H9 (cell line): Measurements from ENCODE around the gene PAGE2. TPM values are rescaled to one million over a fixed set of nuclear protein-coding genes. Genes with fewer than 3 reads are reported as not detected.
"Not testable (repeated sequence)": the region's sequence is repeated elsewhere in the genome, so short reads cannot be mapped to it uniquely, and the experiment has no call there.

Experiments used
- DNase-seq: peaks from one replicate; pipeline ENCODE4 v3.0.0-alpha.2; 2017
- H2AFZ ChIP-seq: one replicate; pipeline ENCODE4 v1.6.1; 2013; ENCODE audit warnings: mild to moderate bottlenecking, low read length, control low read depth, moderate library complexity
- H2AK5ac ChIP-seq: 2 replicates; pipeline ENCODE4 v1.6.1; 2013; ENCODE audit warnings: low read length, control low read depth, mixed read lengths; ENCODE audit not compliant: insufficient read length
- H2BK120ac ChIP-seq: one replicate; pipeline ENCODE4 v1.6.1; 2013; ENCODE audit warnings: low read depth, mild to moderate bottlenecking, low read length, control low read depth, inconsistent platforms; ENCODE audit not compliant: poor library complexity, severe bottlenecking
- H2BK12ac ChIP-seq: 2 replicates; pipeline ENCODE4 v1.6.1; 2013; ENCODE audit warnings: low read length, control low read depth, mixed read lengths, low read depth; ENCODE audit not compliant: insufficient read length
- H2BK15ac ChIP-seq: 2 replicates; pipeline ENCODE4 v1.6.1; 2013; ENCODE audit warnings: low read depth, low read length, control low read depth
- H2BK20ac ChIP-seq: one replicate; pipeline ENCODE4 v1.6.1; 2013; ENCODE audit warnings: low read depth, mild to moderate bottlenecking, low read length, control low read depth, inconsistent platforms; ENCODE audit not compliant: poor library complexity, severe bottlenecking
- H2BK5ac ChIP-seq: 2 replicates; pipeline ENCODE4 v1.6.1; 2013; ENCODE audit warnings: low read length, control low read depth, mixed read lengths; ENCODE audit not compliant: insufficient read length
- H3K14ac ChIP-seq: 2 replicates; pipeline ENCODE4 v1.6.1; 2013; ENCODE audit warnings: low read length, control low read depth; ENCODE audit not compliant: insufficient read depth
- H3K18ac ChIP-seq: 2 replicates; pipeline ENCODE4 v1.6.1; 2013; ENCODE audit warnings: low read depth, mild to moderate bottlenecking, mixed read lengths, low read length, control low read depth; ENCODE audit not compliant: insufficient read length
- H3K23ac ChIP-seq: 2 replicates; pipeline ENCODE4 v1.6.1; 2013; ENCODE audit warnings: low read length, control low read depth, mixed read lengths, low read depth; ENCODE audit not compliant: insufficient read length
- H3K23me2 ChIP-seq: 2 replicates; pipeline ENCODE4 v1.6.1; 2013; ENCODE audit warnings: low read depth, mild to moderate bottlenecking, mixed read lengths, low read length, control low read depth; ENCODE audit not compliant: insufficient read length, poor library complexity, severe bottlenecking
- H3K27ac ChIP-seq: 2 replicates; pipeline ENCODE4 v1.5.1; 2013; ENCODE audit warnings: low read length, control low read depth, mixed read lengths, low read depth; ENCODE audit not compliant: insufficient read length
- H3K27me3 ChIP-seq: 2 replicates; pipeline ENCODE4 v1.6.1; 2013; ENCODE audit warnings: low read length, control low read depth, inconsistent platforms; ENCODE audit not compliant: insufficient read depth
- H3K4ac ChIP-seq: 2 replicates; pipeline ENCODE4 v1.6.1; 2013; ENCODE audit warnings: low read depth, mild to moderate bottlenecking, control low read depth, inconsistent platforms, low read length, moderate library complexity
- H3K4me1 ChIP-seq: 2 replicates; pipeline ENCODE4 v1.6.1; 2013; ENCODE audit warnings: low read length, control low read depth, inconsistent platforms; ENCODE audit not compliant: insufficient read depth
- H3K4me2 ChIP-seq: 2 replicates; pipeline ENCODE4 v1.6.1; 2013; ENCODE audit warnings: low read length, control low read depth, mixed read lengths; ENCODE audit not compliant: insufficient read length, insufficient read depth
- H3K56ac ChIP-seq: 2 replicates; pipeline ENCODE4 v1.6.1; 2013; ENCODE audit warnings: low read depth, mild to moderate bottlenecking, mixed read lengths, low read length, control low read depth; ENCODE audit not compliant: insufficient read length
- H3K79me1 ChIP-seq: 2 replicates; pipeline ENCODE4 v1.6.1; 2013; ENCODE audit warnings: low read depth, mild to moderate bottlenecking, moderate library complexity, low read length, control low read depth, inconsistent platforms; ENCODE audit not compliant: insufficient read depth, poor library complexity, severe bottlenecking
- H3K79me2 ChIP-seq: 2 replicates; pipeline ENCODE4 v1.6.1; 2013; ENCODE audit warnings: low read length, control low read depth, inconsistent platforms; ENCODE audit not compliant: insufficient read depth
- H3K9ac ChIP-seq: 2 replicates; pipeline ENCODE4 v1.6.1; 2013; ENCODE audit warnings: low read length, control low read depth, mixed read lengths; ENCODE audit not compliant: insufficient read length; ENCODE audit errors: extremely low read depth
- H3K9me3 ChIP-seq: one replicate; pipeline ENCODE4 v1.6.1; 2013; ENCODE audit warnings: low read depth, low read length, inconsistent platforms; ENCODE audit not compliant: control insufficient read depth
- H3T11ph ChIP-seq: one replicate; pipeline ENCODE4 v1.6.1; 2013; ENCODE audit warnings: mild to moderate bottlenecking, low read length, control low read depth, inconsistent platforms
- H4K20me1 ChIP-seq: one replicate; pipeline ENCODE4 v1.6.1; 2013; ENCODE audit not compliant: control insufficient read depth, insufficient read length, insufficient read depth
- H4K5ac ChIP-seq: 2 replicates; pipeline ENCODE4 v1.6.1; 2013; ENCODE audit warnings: low read depth, mild to moderate bottlenecking, mixed read lengths, low read length, control low read depth; ENCODE audit not compliant: insufficient read length
- H4K8ac ChIP-seq: replicated peaks from 2 replicates; pipeline ENCODE4 v1.6.1; 2013; ENCODE audit warnings: low read length, control low read depth, mixed read lengths, low read depth; ENCODE audit not compliant: insufficient read length
- H4K91ac ChIP-seq: 2 replicates; pipeline ENCODE4 v1.6.1; 2013; ENCODE audit warnings: low read depth, mild to moderate bottlenecking, moderate library complexity, mixed read lengths, low read length, control low read depth; ENCODE audit not compliant: insufficient read length
- H3K27ac Mint-ChIP-seq, 3 experiments: 2 replicates in 2 of 3; 3 replicates in 1 of 3; pipeline ENCODE4 v1.8.0; 2020 to 2021; ENCODE audit warnings: mixed read lengths in 3 of 3, mild to moderate bottlenecking in 1 of 3, moderate library complexity in 1 of 3
- H3K27me3 Mint-ChIP-seq: 2 replicates; pipeline ENCODE4 v1.8.0; 2021; ENCODE audit warnings: low read depth, mild to moderate bottlenecking, moderate library complexity, mixed read lengths
- H3K36me3 Mint-ChIP-seq, 3 experiments: 2 replicates in 2 of 3; 3 replicates in 1 of 3; pipeline ENCODE4 v1.8.0; 2020 to 2021; ENCODE audit warnings: low read depth in 3 of 3, mixed read lengths in 3 of 3; ENCODE audit not compliant: insufficient read depth in 1 of 3
- H3K4me1 Mint-ChIP-seq, 2 experiments: 2 replicates each; pipeline ENCODE4 v1.8.0; 2020; ENCODE audit warnings: mixed read lengths in 2 of 2
- H3K4me3 Mint-ChIP-seq, 2 experiments: 2 replicates in 1 of 2; 3 replicates in 1 of 2; pipeline ENCODE4 v1.8.0; 2020 to 2021; ENCODE audit warnings: mild to moderate bottlenecking in 2 of 2, mixed read lengths in 2 of 2, moderate library complexity in 1 of 2
- H3K9me3 Mint-ChIP-seq, 2 experiments: 2 replicates in 1 of 2; 3 replicates in 1 of 2; pipeline ENCODE4 v1.8.0; 2020; ENCODE audit warnings: mild to moderate bottlenecking in 2 of 2, mixed read lengths in 2 of 2, moderate library complexity in 1 of 2
- WGBS: extraction: QIAGEN DNeasy Blood & Tissue Kit; methylation state at CpG from one replicate; pipeline ENCODE4 v1.1.7; 2013; ENCODE audit warnings: missing lambda C conversion rate, low lambda C conversion rate, mixed read lengths; ENCODE audit not compliant: insufficient read length; ENCODE audit errors: extremely low coverage; 5-methylcytosine and 5-hydroxymethylcytosine counted together
- total RNA-seq: library from RNA; stranded (reverse); gene quantifications from 2 replicates; pipeline ENCODE4 v1.2.1, GENCODE V29; 2021
- TF ChIP-seq, protein P1 (sequence below): fragments of 200-600 bp; sonication (generic); conservative IDR thresholded peaks from 3 replicates; pipeline ENCODE4 v1.8.0; 2021; ENCODE audit warnings: antibody characterized with exemption, mild to moderate bottlenecking

PAGE2 gene
- total RNA-seq, 1 experiment from 2014 or later: not detected

DNA sequence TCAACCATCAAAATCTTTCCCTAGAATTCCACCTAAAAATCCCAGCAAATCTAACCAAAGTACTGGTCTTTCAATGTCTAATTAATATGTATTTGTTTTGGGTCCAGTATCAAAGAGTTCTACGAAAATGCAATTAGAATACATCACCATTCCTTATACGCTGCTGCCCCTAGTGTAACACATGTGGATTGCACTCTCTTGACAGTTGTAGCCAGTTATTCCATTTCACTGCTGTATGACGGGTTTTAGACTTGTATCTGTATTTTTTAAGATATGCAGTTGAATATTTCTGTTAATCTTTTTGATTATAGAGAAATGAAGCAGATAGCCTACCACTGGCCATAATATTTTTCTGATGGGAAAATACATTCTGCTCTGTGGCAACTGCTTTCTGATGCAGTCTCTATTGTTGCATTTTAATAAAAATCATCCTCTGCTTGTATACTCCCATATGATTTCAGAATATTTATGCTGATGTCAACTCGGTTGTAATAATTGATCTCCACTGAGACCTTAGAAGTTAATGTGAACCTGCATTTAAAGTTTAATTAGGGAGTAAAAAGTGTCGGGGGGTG lies 31.1 kb upstream of the PAGE2 start:
- Histone ChIP-seq H3K18ac (no peak overlapping the region), H2BK120ac (no peak overlapping the region), H3K9ac (no peak overlapping the region), H3K27me3 (no peaks in the 10 kb centered on the region), H3K79me2 (no peaks in the 10 kb centered on the region), H3K4me2 (no peak overlapping the region), H3K9me3 (peaks cover 17% of the 10 kb centered on the region), H3K56ac (no peak overlapping the region), H2AK5ac (no peak overlapping the region), H2AFZ (no peak overlapping the region), H3K79me1 (no peaks in the 10 kb centered on the region), H3K4ac (no peak overlapping the region), H4K8ac (no peak overlapping the region), H4K5ac (no peak overlapping the region), H2BK12ac (no peak overlapping the region), H3K23ac (no peak overlapping the region), H3K23me2 (no peaks in the 10 kb centered on the region), H3K14ac (no peak overlapping the region), H2BK5ac (no peak overlapping the region), H3K27ac (no peak overlapping the region), H4K20me1 (no peaks in the 10 kb centered on the region), H3T11ph (no peak overlapping the region), H4K91ac (no peak overlapping the region), H2BK15ac (no peak overlapping the region), H2BK20ac (no peak overlapping the region), H3K4me1 (no peaks in the 10 kb centered on the region)
- Mint-ChIP-seq H3K27ac (no peak overlapping the region), H3K4me3 (no peak overlapping the region), H3K4me1 (0 out of 4 replicates have a peak, but pooled peaks cover 0 to 2% of the 10 kb centered on the region in 2 experiments), H3K27me3 (peaks cover 5% of the 10 kb centered on the region), H3K36me3 (peaks cover 0 to 5% (median 0%) of the 10 kb centered on the region in 3 experiments; a peak in 3 of 7 replicates), H3K9me3 (peaks cover 55 to 68% of the 10 kb centered on the region in 2 experiments)
- no CpG with 5 or more reads among the region's 5 CpGs for WGBS
- no peak for DNase-seq
- TF ChIP-seq, protein P1, sequence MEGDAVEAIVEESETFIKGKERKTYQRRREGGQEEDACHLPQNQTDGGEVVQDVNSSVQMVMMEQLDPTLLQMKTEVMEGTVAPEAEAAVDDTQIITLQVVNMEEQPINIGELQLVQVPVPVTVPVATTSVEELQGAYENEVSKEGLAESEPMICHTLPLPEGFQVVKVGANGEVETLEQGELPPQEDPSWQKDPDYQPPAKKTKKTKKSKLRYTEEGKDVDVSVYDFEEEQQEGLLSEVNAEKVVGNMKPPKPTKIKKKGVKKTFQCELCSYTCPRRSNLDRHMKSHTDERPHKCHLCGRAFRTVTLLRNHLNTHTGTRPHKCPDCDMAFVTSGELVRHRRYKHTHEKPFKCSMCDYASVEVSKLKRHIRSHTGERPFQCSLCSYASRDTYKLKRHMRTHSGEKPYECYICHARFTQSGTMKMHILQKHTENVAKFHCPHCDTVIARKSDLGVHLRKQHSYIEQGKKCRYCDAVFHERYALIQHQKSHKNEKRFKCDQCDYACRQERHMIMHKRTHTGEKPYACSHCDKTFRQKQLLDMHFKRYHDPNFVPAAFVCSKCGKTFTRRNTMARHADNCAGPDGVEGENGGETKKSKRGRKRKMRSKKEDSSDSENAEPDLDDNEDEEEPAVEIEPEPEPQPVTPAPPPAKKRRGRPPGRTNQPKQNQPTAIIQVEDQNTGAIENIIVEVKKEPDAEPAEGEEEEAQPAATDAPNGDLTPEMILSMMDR: peak; percentile 78

DNA sequence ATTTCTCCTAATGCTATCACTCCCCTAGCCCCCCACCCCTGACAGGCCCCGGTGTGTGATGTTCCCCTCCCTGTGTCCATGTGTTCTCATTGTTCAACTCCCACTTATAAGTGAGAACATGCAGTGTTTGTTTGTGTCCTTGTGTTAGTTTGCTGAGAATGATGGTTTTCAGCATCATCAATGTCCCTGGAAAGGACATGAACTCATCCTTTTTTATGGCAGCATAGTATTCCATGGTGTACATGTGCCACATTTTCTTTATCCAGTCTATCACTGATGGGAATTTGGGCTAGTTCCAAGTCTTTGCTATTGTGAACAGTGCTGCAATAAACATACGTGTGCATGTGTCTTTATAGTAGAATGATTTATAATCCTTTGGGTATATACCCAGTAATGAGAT lies 21.6 kb upstream of the PAGE2 start:
- H4K8ac ChIP-seq, H2AK5ac ChIP-seq, H2BK120ac ChIP-seq, H4K20me1 ChIP-seq, H3K27ac Mint-ChIP-seq, H3K14ac ChIP-seq, H4K91ac ChIP-seq, H3K18ac ChIP-seq, H3K23me2 ChIP-seq, H3K27me3 ChIP-seq, H3K27ac ChIP-seq, H3K4me1 ChIP-seq, H4K5ac ChIP-seq, DNase-seq, H2BK12ac ChIP-seq, H3K9ac ChIP-seq, H3K4ac ChIP-seq, H3K23ac ChIP-seq, H2AFZ ChIP-seq, H3K56ac ChIP-seq, H3T11ph ChIP-seq, H3K4me2 ChIP-seq, H3K36me3 Mint-ChIP-seq, H3K79me2 ChIP-seq, H2BK5ac ChIP-seq, H3K4me3 Mint-ChIP-seq, H3K9me3 ChIP-seq, H3K4me1 Mint-ChIP-seq, H2BK15ac ChIP-seq, H3K79me1 ChIP-seq, H2BK20ac ChIP-seq: not testable (repeated sequence)
- peaks cover 96% of the 10 kb centered on the region in 2 experiments for H3K9me3 Mint-ChIP-seq
- H3K27me3 Mint-ChIP-seq: peaks cover 14% of the 10 kb centered on the region
- WGBS: no CpG with 5 or more reads among the region's 2 CpGs
